GM12891 (cell line): ENCODE results near the gene SLC22A23.

ENCODE experiments used
- PAX5 ChIP-seq: IDR thresholded peaks from 2 replicates; pipeline ENCODE4 v1.6.1; 2011; ENCODE audit warnings: low read length, moderate library complexity, mild to moderate bottlenecking; ENCODE audit not compliant: insufficient read depth, severe bottlenecking
- POLR2A ChIP-seq: IDR thresholded peaks from 2 replicates; pipeline ENCODE4 v1.6.1; 2011; ENCODE audit warnings: low read depth, low read length, control low read depth
- POLR2AphosphoS5 ChIP-seq: IDR thresholded peaks from 2 replicates; pipeline ENCODE4 v1.6.1; 2011; ENCODE audit warnings: low read depth, low read length, control low read depth
- POU2F2 ChIP-seq: IDR thresholded peaks from 2 replicates; pipeline ENCODE4 v1.6.1; 2011; ENCODE audit warnings: low read depth, mild to moderate bottlenecking, control low read depth, low read length, moderate library complexity
- SPI1 ChIP-seq: IDR thresholded peaks from 2 replicates; pipeline ENCODE4 v1.6.1; 2011; ENCODE audit warnings: low read depth, low read length, control low read depth
- TAF1 ChIP-seq: IDR thresholded peaks from 2 replicates; pipeline ENCODE4 v1.6.1; 2011; ENCODE audit warnings: low read depth, low read length, control low read depth

- TF ChIP-seq POLR2A = no peak
- no peak for TF ChIP-seq TAF1
- TF ChIP-seq POLR2AphosphoS5 = no peak
- TF ChIP-seq POU2F2 = no peak
- no peak for TF ChIP-seq SPI1
- TF ChIP-seq PAX5 = no peak
Measured at GRCh38 chr6:3347826-3348225, 109.0 kb downstream of the SLC22A23 start.
